DOHH2 (cell line): Measurements from ENCODE around the gene PPP1R13B.

Source experiments
- H3F3A ChIP-seq: fragments of 200-600 bp; sonication (generic), shearing (Covaris generic); 2 replicates; pipeline ENCODE4 v1.6.0; 2016; ENCODE audit warnings: antibody characterized with exemption, mild to moderate bottlenecking; ENCODE audit not compliant: control insufficient read depth, insufficient read depth
- H3K27ac ChIP-seq: fragments of 200-600 bp; sonication (generic); 2 replicates; pipeline ENCODE4 v1.5.1; 2014; ENCODE audit warnings: low read depth, mild to moderate bottlenecking, low read length, moderate library complexity
- H3K27me3 ChIP-seq: fragments of 200-600 bp; sonication (generic); 2 replicates; pipeline ENCODE4 v1.6.1; 2014; ENCODE audit warnings: mild to moderate bottlenecking, low read length, mixed read lengths; ENCODE audit not compliant: control insufficient read depth
- H3K36me3 ChIP-seq: fragments of 200-600 bp; sonication (generic); 2 replicates; pipeline ENCODE4 v1.6.1; 2014; ENCODE audit warnings: mild to moderate bottlenecking, low read length, moderate library complexity, mixed read lengths; ENCODE audit not compliant: control insufficient read depth
- H3K4me1 ChIP-seq: fragments of 200-600 bp; sonication (generic); 2 replicates; pipeline ENCODE4 v1.6.1; 2014; ENCODE audit warnings: mild to moderate bottlenecking, low read length, mixed read lengths; ENCODE audit not compliant: control insufficient read depth
- H3K4me2 ChIP-seq: fragments of 200-600 bp; sonication (generic); 2 replicates; pipeline ENCODE4 v1.6.0; 2014; ENCODE audit warnings: mild to moderate bottlenecking, low read length, moderate library complexity
- H3K4me3 ChIP-seq: fragments of 200-600 bp; sonication (generic); 2 replicates; pipeline ENCODE4 v1.5.1; 2014; ENCODE audit warnings: mild to moderate bottlenecking, low read length, mixed read lengths
- H3K79me2 ChIP-seq: fragments of 200-600 bp; sonication (generic); 2 replicates; pipeline ENCODE4 v1.6.1; 2014; ENCODE audit warnings: mild to moderate bottlenecking, low read length, mixed read lengths; ENCODE audit not compliant: control insufficient read depth
- H3K9me2 ChIP-seq: fragments of 200-600 bp; sonication (generic); replicated peaks from 2 replicates; pipeline ENCODE4 v1.6.1; 2014; ENCODE audit warnings: mild to moderate bottlenecking, low read length, mixed read lengths; ENCODE audit not compliant: control insufficient read depth
- H3K9me3 ChIP-seq: fragments of 200-600 bp; sonication (generic); 2 replicates; pipeline ENCODE4 v1.6.1; 2014; ENCODE audit warnings: antibody characterized with exemption, low read length, mixed read lengths; ENCODE audit not compliant: control insufficient read depth, insufficient read depth
- H4K20me1 ChIP-seq: fragments of 200-600 bp; sonication (generic); 2 replicates; pipeline ENCODE4 v1.6.0; 2014; ENCODE audit warnings: low read depth, mild to moderate bottlenecking, antibody characterized with exemption, low read length, moderate library complexity; ENCODE audit not compliant: control insufficient read depth, insufficient read depth
- EZH2phosphoT487 ChIP-seq: fragments of 200-600 bp; sonication (generic); IDR thresholded peaks from 2 replicates; pipeline ENCODE4 v1.6.1; 2017; ENCODE audit warnings: borderline replicate concordance, mild to moderate bottlenecking, antibody characterized with exemption, low read length, moderate library complexity, mixed read lengths
- TF ChIP-seq, protein P1 (sequence below): fragments of 200-600 bp; sonication (generic); IDR thresholded peaks from one replicate; pipeline ENCODE4 v1.5.1; 2014; ENCODE audit warnings: antibody characterized with exemption, mild to moderate bottlenecking, low read depth, low read length; ENCODE audit not compliant: poor library complexity, severe bottlenecking

PPP1R13B gene

GRCh38 chr14:103739466-103739792 is 107.9 kb downstream of the PPP1R13B start:
- H3K9me3 ChIP-seq, result no peaks in the 10 kb centered on the region
- no peaks in the 10 kb centered on the region; the same call in 1 of the 2 replicates for H3K36me3 ChIP-seq
- H3K79me2 ChIP-seq, result no peaks in the 10 kb centered on the region
- TF ChIP-seq EZH2phosphoT487, result no peak
- TF ChIP-seq, protein P1, sequence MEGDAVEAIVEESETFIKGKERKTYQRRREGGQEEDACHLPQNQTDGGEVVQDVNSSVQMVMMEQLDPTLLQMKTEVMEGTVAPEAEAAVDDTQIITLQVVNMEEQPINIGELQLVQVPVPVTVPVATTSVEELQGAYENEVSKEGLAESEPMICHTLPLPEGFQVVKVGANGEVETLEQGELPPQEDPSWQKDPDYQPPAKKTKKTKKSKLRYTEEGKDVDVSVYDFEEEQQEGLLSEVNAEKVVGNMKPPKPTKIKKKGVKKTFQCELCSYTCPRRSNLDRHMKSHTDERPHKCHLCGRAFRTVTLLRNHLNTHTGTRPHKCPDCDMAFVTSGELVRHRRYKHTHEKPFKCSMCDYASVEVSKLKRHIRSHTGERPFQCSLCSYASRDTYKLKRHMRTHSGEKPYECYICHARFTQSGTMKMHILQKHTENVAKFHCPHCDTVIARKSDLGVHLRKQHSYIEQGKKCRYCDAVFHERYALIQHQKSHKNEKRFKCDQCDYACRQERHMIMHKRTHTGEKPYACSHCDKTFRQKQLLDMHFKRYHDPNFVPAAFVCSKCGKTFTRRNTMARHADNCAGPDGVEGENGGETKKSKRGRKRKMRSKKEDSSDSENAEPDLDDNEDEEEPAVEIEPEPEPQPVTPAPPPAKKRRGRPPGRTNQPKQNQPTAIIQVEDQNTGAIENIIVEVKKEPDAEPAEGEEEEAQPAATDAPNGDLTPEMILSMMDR, result no peak
- no peak overlapping the region for H3K4me2 ChIP-seq
- no peak overlapping the region for H3K4me3 ChIP-seq
- no peaks in the 10 kb centered on the region for H3K9me2 ChIP-seq
- H3K27ac ChIP-seq, result no peak overlapping the region
- H4K20me1 ChIP-seq, result no peaks in the 10 kb centered on the region
- H3K27me3 ChIP-seq, result no peaks in the 10 kb centered on the region
- H3K4me1 ChIP-seq, result peaks cover 7% of the 10 kb centered on the region
- H3F3A ChIP-seq, result no peaks in the 10 kb centered on the region

- Histone ChIP-seq H3K9me2 (no peaks in the 10 kb centered on the region), H3K36me3 (no peaks in the 10 kb centered on the region; the same call in 1 of the 2 replicates), H3K9me3 (no peaks in the 10 kb centered on the region), H3K27ac (no peak overlapping the region), H3K27me3 (no peaks in the 10 kb centered on the region), H3K4me2 (no peak overlapping the region), H3F3A (no peaks in the 10 kb centered on the region), H3K79me2 (no peaks in the 10 kb centered on the region), H3K4me1 (peaks cover 1% of the 10 kb centered on the region), H4K20me1 (no peaks in the 10 kb centered on the region), H3K4me3 (no peak overlapping the region)
- TF ChIP-seq, protein P1, result no peak
- no peak for TF ChIP-seq EZH2phosphoT487
Measured at GRCh38 chr14:103738701-103739451, 108.5 kb downstream of the PPP1R13B start.

- TF ChIP-seq, protein P1, result no peak
- no peak for TF ChIP-seq EZH2phosphoT487
- Histone ChIP-seq H3F3A (no peaks in the 10 kb centered on the region), H4K20me1 (no peaks in the 10 kb centered on the region)
Measured at GRCh38 chr14:103738166-103738565, 109.2 kb downstream of the PPP1R13B start.

More at GRCh38 chr14:103738166-103738565, 109.2 kb downstream of the PPP1R13B start:
- H3K36me3 ChIP-seq, result peaks cover 6% of the 10 kb centered on the region
- H3K9me3 ChIP-seq, result no peaks in the 10 kb centered on the region
- no peak overlapping the region for H3K4me2 ChIP-seq
- no peak overlapping the region for H3K4me3 ChIP-seq
- no peaks in the 10 kb centered on the region for H3K27me3 ChIP-seq
- H3K9me2 ChIP-seq, result no peaks in the 10 kb centered on the region
- H3K4me1 ChIP-seq, result no peaks in the 10 kb centered on the region
- no peaks in the 10 kb centered on the region for H3K79me2 ChIP-seq
- no peak overlapping the region for H3K27ac ChIP-seq
